BJ (cell line): Measurements from ENCODE around the gene SLC15A1. TPM values are rescaled to one million over a fixed set of nuclear protein-coding genes. Genes with fewer than 3 reads are reported as not detected.

Source experiments
- CTCF ChIA-PET: fragments of 350-600 bp; formaldehyde crosslinking; extraction: SDS; loops from one replicate; lab custom pipeline; 2021; ENCODE audit warnings: antibody characterized with exemption, inconsistent platforms; lab: Yijun Ruan, JAX
- POLR2A ChIA-PET: fragments of 300-600 bp; sonication (Branson Sonifier 250); formaldehyde crosslinking; extraction: SDS; loops from one replicate; lab custom pipeline; 2021; ENCODE audit warnings: antibody characterized with exemption; lab: Charles Lee
- DNase-seq: peaks from one replicate; pipeline ENCODE4 v3.0.0-alpha.2; 2011; ENCODE audit warnings: low read depth
- H3K27me3 ChIP-seq: 2 replicates; pipeline ENCODE4 v1.6.0; 2011; ENCODE audit warnings: low read length; ENCODE audit not compliant: control insufficient read depth, insufficient read depth
- H3K36me3 ChIP-seq: 2 replicates; pipeline ENCODE4 v1.5.1; 2011; ENCODE audit warnings: low read length; ENCODE audit not compliant: control insufficient read depth, insufficient read depth
- H3K4me3 ChIP-seq: 2 replicates; pipeline ENCODE4 v1.5.1; 2011; ENCODE audit warnings: low read depth, mild to moderate bottlenecking, control low read depth, low read length
- polyA plus RNA-seq: library from polyadenylated mRNA; depleted of rRNA; stranded (reverse); fragments of >200 nt; gene quantifications from 2 replicates; pipeline ENCODE4 v1.2.3, GENCODE V29; 2011
- TF ChIP-seq, protein P1 (sequence below): IDR thresholded peaks from 2 replicates; pipeline ENCODE4 v1.5.1; 2011; ENCODE audit warnings: low read depth, mild to moderate bottlenecking, control low read depth, inconsistent platforms, low read length, moderate library complexity; ENCODE audit not compliant: insufficient read depth

SLC15A1 gene
- polyA plus RNA-seq, 1 experiment: not detected

GRCh38 chr13:98773921-98774320 lies 21.4 kb upstream of the SLC15A1 start:
- POLR2A ChIA-PET: no interaction called here
- Histone ChIP-seq H3K36me3 (no peaks in the 10 kb centered on the region), H3K27me3 (no peaks in the 10 kb centered on the region; the same call in 1 of the 2 replicates), H3K4me3 (no peak overlapping the region)
- TF ChIP-seq, protein P1, sequence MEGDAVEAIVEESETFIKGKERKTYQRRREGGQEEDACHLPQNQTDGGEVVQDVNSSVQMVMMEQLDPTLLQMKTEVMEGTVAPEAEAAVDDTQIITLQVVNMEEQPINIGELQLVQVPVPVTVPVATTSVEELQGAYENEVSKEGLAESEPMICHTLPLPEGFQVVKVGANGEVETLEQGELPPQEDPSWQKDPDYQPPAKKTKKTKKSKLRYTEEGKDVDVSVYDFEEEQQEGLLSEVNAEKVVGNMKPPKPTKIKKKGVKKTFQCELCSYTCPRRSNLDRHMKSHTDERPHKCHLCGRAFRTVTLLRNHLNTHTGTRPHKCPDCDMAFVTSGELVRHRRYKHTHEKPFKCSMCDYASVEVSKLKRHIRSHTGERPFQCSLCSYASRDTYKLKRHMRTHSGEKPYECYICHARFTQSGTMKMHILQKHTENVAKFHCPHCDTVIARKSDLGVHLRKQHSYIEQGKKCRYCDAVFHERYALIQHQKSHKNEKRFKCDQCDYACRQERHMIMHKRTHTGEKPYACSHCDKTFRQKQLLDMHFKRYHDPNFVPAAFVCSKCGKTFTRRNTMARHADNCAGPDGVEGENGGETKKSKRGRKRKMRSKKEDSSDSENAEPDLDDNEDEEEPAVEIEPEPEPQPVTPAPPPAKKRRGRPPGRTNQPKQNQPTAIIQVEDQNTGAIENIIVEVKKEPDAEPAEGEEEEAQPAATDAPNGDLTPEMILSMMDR: no peak
- DNase-seq: no peak
- CTCF ChIA-PET: interaction anchor here (0.6 to 0.7 kb wide), 2 partner anchors 12 to 31 kb away, joined by 3 read pairs; no protein-coding TSS in a partner anchor

GRCh38 chr13:98772794-98773452 lies 20.5 kb upstream of the SLC15A1 start:
- Histone ChIP-seq H3K27me3 (no peaks in the 10 kb centered on the region; the same call in 1 of the 2 replicates), H3K4me3 (no peak overlapping the region), H3K36me3 (no peaks in the 10 kb centered on the region)
- POLR2A ChIA-PET: interaction anchor here (0.7 kb wide), 1 partner anchor 11 kb away, joined by 3 read pairs; no protein-coding TSS in a partner anchor
- CTCF ChIA-PET: interaction anchor here (1.2 kb wide), 1 partner anchor 11 kb away, joined by 7 read pairs; no protein-coding TSS in a partner anchor
- no peak for DNase-seq
- TF ChIP-seq, protein P1: no peak

DNA sequence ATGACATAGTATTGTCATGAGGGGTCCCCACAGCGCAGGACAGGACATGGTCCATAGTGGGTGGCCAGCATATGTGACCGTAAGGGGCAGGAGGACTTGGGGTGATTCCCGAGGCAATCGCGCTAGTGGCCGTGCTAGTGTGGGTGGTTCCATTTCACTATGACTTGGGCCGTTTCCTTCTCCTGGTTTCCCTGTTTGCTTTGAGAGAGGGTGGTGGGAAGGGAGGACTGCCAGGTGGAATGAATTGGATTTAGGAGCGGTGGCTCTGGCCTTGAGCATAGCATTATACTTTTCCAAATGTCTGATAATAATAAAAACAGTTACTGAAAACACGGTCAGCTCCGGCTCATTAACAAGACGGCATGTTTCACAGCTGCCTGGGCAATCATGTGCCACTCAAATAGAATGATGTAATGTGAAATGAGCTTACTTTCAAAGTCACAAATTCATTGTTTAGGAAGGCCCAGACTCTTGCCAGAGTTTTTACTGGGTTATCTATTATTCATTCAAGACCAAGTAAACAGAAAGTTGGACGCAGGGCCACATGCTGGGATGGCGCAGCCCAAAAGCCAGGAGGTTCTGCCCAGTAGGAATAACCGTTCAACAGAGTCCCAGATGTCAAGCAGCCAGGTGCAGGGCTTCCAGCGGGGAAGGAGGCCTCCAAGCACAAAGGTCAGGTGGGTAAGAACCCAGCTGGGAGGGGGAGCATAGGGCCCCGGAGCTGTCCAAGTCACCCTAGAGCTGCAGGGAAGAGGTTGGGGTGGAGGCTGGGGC lies 19.6 kb upstream of the SLC15A1 start:
- TF ChIP-seq, protein P1: no peak
- H3K27me3 ChIP-seq: peaks cover 2% of the 10 kb centered on the region; the same call in 1 of the 2 replicates
- ChIA-PET POLR2A (interaction anchor here (0.6 kb wide), 1 partner anchor 416 kb away, joined by 5 read pairs; no protein-coding TSS in a partner anchor), CTCF (interaction anchor here (1.2 kb wide), 1 partner anchor 10 kb away, joined by 7 read pairs; no protein-coding TSS in a partner anchor)
- DNase-seq: no peak
- no peaks in the 10 kb centered on the region for H3K36me3 ChIP-seq
- no peak overlapping the region for H3K4me3 ChIP-seq

DNA sequence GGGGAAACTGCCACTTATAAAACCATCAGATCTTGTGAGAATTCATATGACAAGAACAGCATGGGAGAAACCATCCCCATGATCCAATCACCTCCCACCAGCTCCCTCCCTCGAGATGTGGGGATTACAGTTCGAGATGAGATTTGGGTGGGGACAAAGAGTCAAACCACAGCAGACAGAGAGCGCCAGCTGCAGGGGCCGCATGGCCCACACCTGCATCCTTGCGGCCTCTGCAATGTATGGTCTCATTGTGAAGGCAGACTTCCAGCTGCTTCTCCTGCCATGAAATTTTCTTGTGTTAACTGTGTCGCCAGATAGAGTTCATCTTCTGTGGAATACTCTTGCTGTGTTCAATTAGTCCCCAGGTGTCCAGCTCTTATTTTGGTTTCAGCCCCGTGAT lies 17.3 kb upstream of the SLC15A1 start:
- H3K27me3 ChIP-seq: peaks cover 2% of the 10 kb centered on the region; the same call in 1 of the 2 replicates
- no peaks in the 10 kb centered on the region for H3K36me3 ChIP-seq
- TF ChIP-seq, protein P1: no peak
- H3K4me3 ChIP-seq: no peak overlapping the region
- ChIA-PET POLR2A (no interaction called here), CTCF (no interaction called here)
- DNase-seq: no peak

- CTCF ChIA-PET: no interaction called here
- no peak for DNase-seq
- peaks cover 2% of the 10 kb centered on the region; the same call in 1 of the 2 replicates for H3K27me3 ChIP-seq
- POLR2A ChIA-PET: no interaction called here
- TF ChIP-seq, protein P1: no peak
- H3K36me3 ChIP-seq: no peaks in the 10 kb centered on the region
- H3K4me3 ChIP-seq: no peak overlapping the region
Measured at GRCh38 chr13:98768522-98768921, 16.1 kb upstream of the SLC15A1 start.
